Measurements from ENCODE around the gene PYCARD. TPM values are rescaled to one million over a fixed set of nuclear protein-coding genes. Genes with fewer than 3 reads are reported as not detected.

Gene PYCARD
- total RNA-seq, 4 donors from 2014 or later, result 25.4 to 50.2 (median 37.8) TPM

- no peak for TF ChIP-seq CTCF (IDR thresholded peaks at IDR 0.05)
- ATAC-seq (ENCODE audit: low FRiP score) (no peak), DNase-seq (ENCODE audit: low spot score) (no peak)
These were observed 15.4 kb downstream of the PYCARD start for GRCh38 chr16:31186930-31187807.

GRCh38 chr16:31186176-31186575, 16.4 kb downstream of the PYCARD start:
- ATAC-seq (ENCODE audit: low FRiP score), result no peak
- no peak for DNase-seq (ENCODE audit: low spot score)
- TF ChIP-seq CTCF (IDR thresholded peaks at IDR 0.05), result no peak

- TF ChIP-seq CTCF (IDR thresholded peaks at IDR 0.05), result no peak
- no peak for DNase-seq (ENCODE audit: low spot score)
- ATAC-seq (ENCODE audit: low FRiP score), result no peak
These were observed 17.2 kb downstream of the PYCARD start for GRCh38 chr16:31185339-31185738.

GRCh38 chr16:31184888-31185287, 17.7 kb downstream of the PYCARD start:
- DNase-seq (ENCODE audit: low spot score) (no peak), ATAC-seq (ENCODE audit: low FRiP score) (no peak)
- no peak for TF ChIP-seq CTCF (IDR thresholded peaks at IDR 0.05)

- no peak for DNase-seq (ENCODE audit: low spot score)
- TF ChIP-seq CTCF (IDR thresholded peaks at IDR 0.05), result no peak
These were observed 18.8 kb downstream of the PYCARD start for GRCh38 chr16:31183432-31184428.

GRCh38 chr16:31182391-31182790, 20.2 kb downstream of the PYCARD start:
- ATAC-seq (ENCODE audit: low FRiP score) (no peak), DNase-seq (ENCODE audit: low spot score) (no peak)
- TF ChIP-seq CTCF (IDR thresholded peaks at IDR 0.05), result no peak

More at GRCh38 chr16:31183432-31184428, 18.8 kb downstream of the PYCARD start:
- ATAC-seq (ENCODE audit: low FRiP score), result no peak
